GM18909 (cell line): ENCODE results near the gene DPP4.
"Not testable (repeated sequence)": the region's sequence is repeated elsewhere in the genome, so short reads cannot be mapped to it uniquely, and the experiment has no call there.

Experiments
- ATAC-seq: cut with Tn5 transposase; IDR thresholded peaks from one replicate; pipeline ENCODE4 v1.9.1; 2021; ENCODE audit warnings: mild to moderate bottlenecking; ENCODE audit not compliant: unreplicated experiment, poor library complexity

Gene DPP4

DNA sequence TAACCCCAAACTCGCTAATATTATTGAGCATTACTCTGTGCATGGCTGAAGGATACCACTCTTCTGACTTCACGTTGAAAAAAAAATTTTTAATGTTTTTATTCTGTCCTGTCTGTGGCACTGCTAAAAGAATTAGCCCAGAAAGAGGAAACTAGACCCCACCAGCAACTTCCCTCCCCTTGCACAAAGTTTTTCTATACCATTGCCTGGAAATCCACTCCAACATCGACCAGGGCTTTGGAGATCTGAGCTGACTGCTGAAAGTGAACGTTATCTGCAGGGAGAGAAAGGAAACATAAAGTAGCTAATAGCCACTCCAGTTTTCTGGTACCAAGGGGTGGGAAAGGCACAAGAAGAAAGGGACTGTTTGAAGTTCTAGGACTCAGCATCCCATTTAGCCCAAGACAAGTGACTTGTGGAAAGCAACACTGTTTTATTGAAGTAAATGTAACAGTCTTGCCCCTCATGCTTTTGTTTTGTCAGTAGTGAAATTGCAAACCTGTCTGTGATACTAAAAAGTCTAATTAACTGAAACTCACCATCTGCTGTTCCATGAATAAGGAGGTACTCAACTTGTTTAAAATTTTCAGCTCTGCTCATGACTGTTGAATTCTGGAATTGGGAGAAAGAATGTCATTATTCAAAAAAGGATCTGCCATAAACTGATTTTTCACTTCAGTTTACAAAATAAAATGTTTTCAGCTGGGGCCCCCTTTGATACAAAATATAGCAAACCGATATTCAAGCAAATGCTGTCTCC lies 79.1 kb downstream of the DPP4 start:
- ATAC-seq, result no peak

- peak; percentile 80 for ATAC-seq
Measured at GRCh38 chr2:161992531-161992930, 81.5 kb downstream of the DPP4 start.

DNA sequence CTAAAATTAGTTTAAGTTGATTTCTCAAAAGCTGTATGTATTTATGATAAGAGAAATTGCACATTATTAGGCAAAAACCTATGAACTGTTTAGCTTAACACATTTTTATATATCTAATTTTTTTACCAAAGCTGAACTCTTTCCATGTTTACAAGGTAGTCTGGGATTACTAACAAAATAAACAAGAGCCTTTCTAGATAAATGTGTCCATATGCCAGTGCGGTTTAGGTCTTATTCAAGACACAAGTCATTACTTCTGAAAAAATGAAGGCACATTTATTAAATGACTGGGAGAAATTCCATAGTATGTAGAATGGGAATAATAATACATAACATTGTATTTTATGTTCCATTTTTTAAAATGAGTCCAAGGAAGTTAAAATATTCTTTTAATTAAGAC lies 82.0 kb downstream of the DPP4 start:
- ATAC-seq, result no peak

GRCh38 chr2:161990741-161991140 lies 83.3 kb downstream of the DPP4 start:
- no peak for ATAC-seq

- no peak for ATAC-seq
Measured at GRCh38 chr2:161990036-161990435, 84.0 kb downstream of the DPP4 start.

DNA sequence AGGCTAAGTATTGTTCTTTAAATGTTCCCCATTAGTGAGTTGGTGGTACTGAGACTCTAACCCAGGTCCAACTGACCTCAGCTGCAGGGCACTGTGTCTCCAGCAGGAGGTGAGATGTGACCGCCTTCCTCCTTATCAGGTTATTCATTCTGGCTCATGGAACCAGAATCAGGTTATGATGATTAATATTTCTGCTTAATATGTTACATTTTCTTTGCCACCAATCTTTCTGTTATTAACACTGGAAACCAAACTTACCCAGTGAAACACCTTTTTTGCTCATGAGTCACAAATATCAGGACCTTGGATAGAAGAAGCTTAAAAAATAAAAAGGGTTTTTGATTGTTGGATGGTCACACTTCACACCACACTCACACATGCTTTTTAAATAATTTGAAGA lies 85.4 kb downstream of the DPP4 start:
- no peak for ATAC-seq

DNA sequence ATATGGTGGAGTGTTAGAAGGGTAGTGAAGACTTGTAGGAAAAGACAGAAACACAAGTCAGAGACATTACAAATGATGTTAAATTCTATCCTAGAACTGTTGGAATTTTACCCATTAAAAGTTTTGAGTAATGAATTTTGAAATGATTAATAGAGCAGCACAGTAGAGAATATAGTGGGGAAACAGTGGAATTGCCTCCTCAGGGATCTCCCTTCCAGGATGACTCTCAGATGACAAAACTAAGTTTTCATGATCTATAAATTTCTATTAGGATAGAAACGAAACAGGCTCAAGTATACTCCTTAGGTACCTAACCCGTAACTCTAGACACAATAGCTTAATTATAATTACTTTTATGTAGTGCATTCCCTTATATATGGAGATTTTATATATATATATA lies 86.7 kb downstream of the DPP4 start:
- no peak for ATAC-seq

- ATAC-seq, result no peak
Measured at GRCh38 chr2:161983866-161984265, 90.1 kb downstream of the DPP4 start.

DNA sequence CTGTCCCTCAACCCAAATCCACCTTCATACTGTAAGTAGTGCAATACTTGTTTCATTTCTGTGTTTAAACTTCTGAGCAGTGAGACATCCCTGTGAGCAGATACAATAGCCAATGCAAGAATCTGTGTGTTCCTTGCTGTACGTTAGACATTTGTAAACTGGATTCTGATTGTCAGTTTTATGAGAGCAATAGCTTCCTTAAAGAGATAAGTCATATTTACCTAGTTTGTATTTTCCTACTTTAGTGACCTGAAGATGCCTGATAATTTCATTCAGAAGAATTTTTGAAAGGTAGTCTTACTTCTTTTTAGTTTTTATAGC lies 90.7 kb downstream of the DPP4 start:
- no peak for ATAC-seq

DNA sequence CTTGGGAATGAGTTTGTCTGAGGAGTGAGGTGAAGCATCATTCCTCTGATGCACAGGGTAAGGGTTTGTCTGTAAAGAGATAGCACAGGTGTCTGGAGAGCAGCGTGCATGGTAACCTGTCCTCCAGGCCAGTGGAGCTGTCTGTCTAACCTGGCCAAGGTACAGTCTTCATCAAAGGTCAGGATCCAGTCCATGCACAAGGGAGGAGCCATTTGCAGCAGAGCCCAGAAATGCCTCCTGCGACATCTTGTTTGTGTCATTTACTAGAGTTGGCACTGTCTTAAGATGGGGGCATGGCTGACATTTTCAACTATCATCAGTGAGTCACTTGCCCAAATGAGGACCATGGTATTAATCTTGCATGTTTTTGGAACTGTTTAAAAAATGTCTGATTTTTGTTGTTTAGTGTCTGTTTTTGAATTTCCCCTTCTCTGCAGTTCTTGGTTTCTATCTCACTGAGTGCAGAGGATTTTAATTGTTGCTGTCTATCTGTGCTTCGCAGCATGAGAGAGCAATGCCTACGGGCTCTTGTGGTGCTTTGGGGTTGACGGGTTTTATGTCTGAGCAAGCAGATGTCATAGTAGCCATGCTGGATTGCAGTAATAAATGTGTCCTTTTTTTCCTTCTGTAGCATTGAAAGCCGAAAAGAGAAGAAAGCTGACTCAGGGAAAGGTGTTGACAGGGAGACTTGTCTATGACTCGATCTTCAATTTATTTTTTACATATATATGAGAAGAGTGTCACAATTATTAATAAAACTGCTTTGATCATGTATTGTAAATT lies 91.3 kb downstream of the DPP4 start:
- no peak for ATAC-seq

- ATAC-seq, result no peak
Measured at GRCh38 chr2:161981679-161982250, 92.2 kb downstream of the DPP4 start.

DNA sequence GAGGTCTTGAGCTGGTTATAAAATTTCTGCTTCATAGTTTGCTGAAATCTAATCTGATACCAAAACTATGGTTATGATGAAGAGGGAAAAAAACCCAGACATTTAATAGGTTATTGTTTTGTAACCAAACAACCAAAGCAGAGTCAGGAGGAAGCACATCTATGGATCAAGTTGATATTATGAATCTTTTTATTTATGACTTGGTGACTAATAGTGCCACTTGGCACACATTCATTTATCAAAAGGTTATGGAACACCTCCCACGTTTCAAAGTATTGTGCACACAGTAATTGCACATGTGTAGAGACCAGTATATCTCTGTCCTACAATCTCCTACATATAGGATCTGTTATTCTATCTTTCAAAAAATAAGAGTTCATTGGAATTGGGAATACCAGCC lies 93.0 kb downstream of the DPP4 start:
- no peak for ATAC-seq

DNA sequence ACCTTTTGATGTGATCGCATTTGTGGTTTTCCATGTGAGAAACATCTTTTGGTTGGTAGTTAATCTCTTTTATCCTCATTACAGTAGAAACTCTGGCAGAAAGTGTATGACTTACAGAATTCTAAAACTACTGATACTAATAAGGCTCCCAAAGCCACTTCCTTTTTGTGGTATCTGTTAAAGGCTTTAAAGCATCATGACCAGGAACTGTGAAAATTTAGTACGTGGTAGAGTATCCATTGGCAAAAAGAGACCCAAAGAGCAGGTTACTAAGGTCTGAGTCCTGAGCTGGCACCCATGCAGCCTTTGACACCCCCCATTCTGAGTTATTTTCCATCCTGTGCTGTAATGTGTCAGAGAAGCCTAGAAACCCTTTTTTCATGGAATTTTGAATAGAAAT lies 94.5 kb downstream of the DPP4 start:
- no peak for ATAC-seq

GRCh38 chr2:161977926-161978325 lies 96.1 kb downstream of the DPP4 start:
- ATAC-seq, result not testable (repeated sequence)

GRCh38 chr2:161976917-161977316 lies 97.1 kb downstream of the DPP4 start:
- ATAC-seq, result no peak

DNA sequence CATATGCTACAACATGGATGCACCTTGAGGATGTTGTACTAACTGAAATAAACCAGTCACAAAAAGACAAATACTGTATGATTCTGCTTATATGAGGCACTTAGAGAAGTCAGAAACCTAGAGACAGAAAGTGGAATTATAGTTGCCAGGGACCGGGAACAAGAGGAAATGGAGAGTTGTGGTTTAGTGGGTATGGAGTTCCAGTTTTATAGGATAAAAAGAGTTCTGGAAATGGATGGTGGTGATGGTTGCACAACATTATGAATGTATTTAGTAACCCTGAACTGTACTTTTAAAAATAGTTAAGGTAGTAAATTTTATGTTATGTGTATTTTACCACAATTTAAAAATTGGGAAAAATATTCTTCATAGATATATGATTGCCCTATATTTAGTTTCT lies 97.7 kb downstream of the DPP4 start:
- no peak for ATAC-seq

DNA sequence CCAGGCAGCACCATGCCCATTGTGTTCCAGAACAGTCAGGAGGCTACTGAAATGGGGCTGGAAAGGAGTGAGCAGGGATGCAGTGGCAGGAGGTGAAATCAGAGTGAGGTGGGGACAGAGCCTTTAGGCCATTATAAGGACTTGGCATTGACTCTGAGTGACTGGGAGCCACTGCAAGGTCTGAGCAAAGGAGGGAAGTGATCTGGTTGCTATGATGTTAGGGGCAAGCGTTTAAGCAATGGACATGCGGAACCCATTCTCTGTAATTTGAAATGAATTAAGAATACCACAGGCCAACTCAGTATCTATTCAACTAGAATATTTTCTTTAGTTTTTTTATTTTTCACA lies 98.2 kb downstream of the DPP4 start:
- ATAC-seq, result no peak

- ATAC-seq, result no peak
Measured at GRCh38 chr2:161975062-161975812, 98.8 kb downstream of the DPP4 start.

DNA sequence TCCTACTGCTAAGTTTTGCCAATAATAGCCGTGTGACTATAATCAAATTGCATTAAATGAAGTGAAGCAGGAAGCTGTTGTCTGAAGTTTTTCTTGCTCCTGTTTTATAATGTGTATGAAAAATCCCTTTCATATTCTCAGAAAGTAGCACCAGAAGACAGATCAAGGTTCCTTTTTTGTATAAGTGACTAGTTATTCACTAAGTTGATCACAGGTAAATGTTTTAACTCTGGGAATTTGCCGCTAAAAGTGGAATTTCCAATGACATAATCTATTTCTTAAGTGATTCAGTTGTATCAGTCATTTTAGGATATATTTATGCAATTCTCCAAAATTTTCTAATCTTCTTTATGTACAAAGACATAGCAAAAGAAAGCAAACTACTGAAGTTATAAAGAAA lies 99.6 kb downstream of the DPP4 start:
- no peak for ATAC-seq

DNA sequence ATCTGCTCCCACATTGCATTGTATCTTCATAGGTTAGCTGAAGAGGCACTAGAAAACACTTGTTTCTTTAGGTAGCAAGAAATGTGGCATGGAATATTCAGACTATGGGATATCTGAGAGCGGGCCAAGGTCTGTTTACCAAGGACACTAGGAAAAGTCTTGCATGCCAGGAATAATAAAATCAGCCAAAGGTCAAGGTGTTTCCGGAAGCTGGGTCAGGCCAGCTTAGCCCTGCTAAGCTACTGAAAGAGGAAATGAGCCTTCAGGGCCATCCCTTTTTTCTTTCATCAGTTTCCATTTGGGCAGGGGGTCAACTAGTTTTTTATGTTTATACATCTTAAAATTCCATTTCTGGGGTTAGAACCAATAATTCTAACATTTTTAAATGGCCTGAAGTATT lies 101.1 kb downstream of the DPP4 start:
- ATAC-seq, result no peak

GRCh38 chr2:161972232-161972631 lies 101.8 kb downstream of the DPP4 start:
- ATAC-seq, result no peak
